Fibroblast of gingiva (primary cell): ENCODE results near the gene RACK1.
"Not testable (repeated sequence)": the region's sequence is repeated elsewhere in the genome, so short reads cannot be mapped to it uniquely, and the experiment has no call there.

Experiments used
- DNase-seq: peaks from one replicate; pipeline ENCODE4 v3.0.0-alpha.2; 2011; ENCODE audit warnings: low read depth

Gene RACK1

GRCh38 chr5:181212934-181213333 is 30.8 kb downstream of the RACK1 start:
- DNase-seq: no peak

GRCh38 chr5:181212080-181212479 is 31.6 kb downstream of the RACK1 start:
- no peak for DNase-seq

GRCh38 chr5:181211208-181211607 is 32.5 kb downstream of the RACK1 start:
- no peak for DNase-seq

GRCh38 chr5:181210698-181211097 is 33.0 kb downstream of the RACK1 start:
- DNase-seq: not testable (repeated sequence)

GRCh38 chr5:181210148-181210547 is 33.6 kb downstream of the RACK1 start:
- not testable (repeated sequence) for DNase-seq

- not testable (repeated sequence) for DNase-seq
Measured at GRCh38 chr5:181209006-181209405, 34.7 kb downstream of the RACK1 start.

- no peak for DNase-seq
Measured at GRCh38 chr5:181207960-181208253, 35.8 kb downstream of the RACK1 start.

GRCh38 chr5:181207214-181207959 is 36.3 kb downstream of the RACK1 start:
- DNase-seq: peak; percentile 93

GRCh38 chr5:181205761-181206649 is 37.7 kb downstream of the RACK1 start:
- no peak for DNase-seq

GRCh38 chr5:181204826-181205760 is 38.6 kb downstream of the RACK1 start, which contains the start of gene TRIM7:
TRIM7 (minus strand) TSS chr5:181205196; CDS start chr5:181205110, 86 bp downstream.
- DNase-seq: peak; percentile 55

- DNase-seq: no peak
Measured at GRCh38 chr5:181204113-181204825, 39.4 kb downstream of the RACK1 start.

GRCh38 chr5:181203777-181204112 is 40.0 kb downstream of the RACK1 start:
- DNase-seq: no peak

- peak; percentile 79 for DNase-seq
Measured at GRCh38 chr5:181203093-181203711, 40.5 kb downstream of the RACK1 start.

- DNase-seq: no peak
Measured at GRCh38 chr5:181200816-181201215, 42.9 kb downstream of the RACK1 start.

- no peak for DNase-seq
Measured at GRCh38 chr5:181199881-181200638, 43.6 kb downstream of the RACK1 start.

- DNase-seq: no peak
Measured at GRCh38 chr5:181198905-181199519, 44.7 kb downstream of the RACK1 start.

- no peak for DNase-seq
Measured at GRCh38 chr5:181198106-181198685, 45.5 kb downstream of the RACK1 start.

GRCh38 chr5:181197326-181197951 is 46.3 kb downstream of the RACK1 start:
- DNase-seq: no peak

GRCh38 chr5:181195249-181195761 is 48.4 kb downstream of the RACK1 start:
- no peak for DNase-seq
